HG03432 (cell line): ENCODE results near the gene PLEKHG3.

ENCODE experiments used
- ATAC-seq: cut with Tn5 transposase; IDR thresholded peaks from one replicate; pipeline ENCODE4 v1.9.1; 2021; ENCODE audit warnings: mild to moderate bottlenecking, moderate library complexity; ENCODE audit not compliant: unreplicated experiment

The PLEKHG3 gene

GRCh38 chr14:64779472-64779871, 75.2 kb downstream of the PLEKHG3 start:
- ATAC-seq: no peak

DNA sequence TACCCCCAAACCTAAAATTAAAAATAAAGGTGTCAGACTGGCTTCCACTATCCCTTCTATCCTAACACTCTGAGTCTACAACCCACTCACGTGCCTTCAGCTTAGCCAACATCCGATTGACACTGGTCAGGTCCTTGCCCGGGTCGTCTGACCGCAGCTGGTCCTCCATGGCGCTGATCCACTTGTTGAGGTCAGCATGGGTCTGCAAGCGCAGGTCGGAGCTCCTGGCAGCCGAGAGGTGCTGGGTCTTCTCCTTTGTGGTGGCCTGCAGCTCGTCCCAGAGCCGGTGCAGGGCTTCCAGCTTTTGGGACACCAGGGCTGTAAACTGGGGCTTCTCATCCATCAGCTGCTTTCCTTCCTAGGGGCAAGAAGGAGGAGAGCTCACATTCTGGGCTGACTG, 78.0 kb downstream of the PLEKHG3 start:
- ATAC-seq: no peak

GRCh38 chr14:64784006-64784405, 79.8 kb downstream of the PLEKHG3 start:
- no peak for ATAC-seq

DNA sequence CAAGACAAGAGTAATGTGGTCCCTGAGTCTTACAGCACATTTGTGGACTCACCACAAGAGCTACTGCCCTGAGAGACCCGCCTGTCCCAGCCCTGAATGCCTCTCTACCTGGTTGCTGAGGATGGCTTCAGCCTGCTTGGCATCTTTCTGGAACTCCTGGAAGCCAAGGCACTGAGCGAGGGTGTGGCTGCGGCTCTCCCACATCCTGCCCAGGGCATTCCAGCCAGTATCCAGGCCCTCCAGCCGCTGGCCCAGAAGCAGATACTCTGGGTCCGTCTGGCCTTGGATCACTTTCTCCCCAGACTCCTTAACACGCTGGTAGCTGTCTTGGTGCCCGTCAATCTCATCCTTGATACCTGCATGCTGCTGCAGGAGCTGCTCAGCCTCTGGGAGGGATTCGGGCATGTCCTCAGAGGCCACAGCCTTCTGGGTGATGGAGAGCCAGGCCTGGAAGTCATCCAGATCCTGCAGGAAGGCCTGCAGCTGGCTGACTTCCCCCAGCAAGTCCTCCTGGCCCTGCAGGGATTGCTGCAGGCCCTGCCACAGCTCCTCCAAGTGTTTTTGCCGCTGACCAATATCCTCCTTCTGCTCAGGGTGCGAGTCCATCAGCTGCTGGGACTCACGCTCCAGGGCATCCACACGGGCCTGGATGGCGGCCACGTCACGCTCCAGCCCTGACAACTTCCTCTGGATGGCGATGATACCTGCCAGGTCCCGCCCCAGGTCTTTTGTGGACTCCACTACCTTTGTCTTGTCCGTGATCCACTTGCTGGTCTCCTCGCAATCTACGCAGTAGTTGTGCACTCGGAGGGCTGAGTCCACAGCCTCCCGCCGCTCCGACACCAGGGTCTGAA, 82.3 kb downstream of the PLEKHG3 start:
- ATAC-seq: no peak

DNA sequence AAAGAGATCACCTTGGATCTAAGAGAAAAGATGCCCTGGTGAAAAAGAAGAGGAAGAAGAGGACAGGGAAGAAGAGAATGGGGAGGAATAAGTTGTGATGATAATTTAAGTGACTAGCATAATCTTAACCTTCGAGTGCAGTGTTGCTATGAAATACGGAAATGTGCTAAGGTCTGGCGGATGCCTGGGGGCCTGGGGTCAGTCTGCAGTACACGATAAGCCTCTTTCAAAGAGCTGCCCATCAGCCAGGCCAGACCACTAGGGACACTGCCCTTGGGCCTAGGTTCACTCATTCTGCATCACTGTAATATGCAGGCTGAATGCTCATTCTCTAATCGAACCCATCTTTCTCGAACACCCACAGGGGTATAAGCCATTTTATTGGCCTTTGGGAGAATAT, 83.4 kb downstream of the PLEKHG3 start:
- ATAC-seq: no peak

DNA sequence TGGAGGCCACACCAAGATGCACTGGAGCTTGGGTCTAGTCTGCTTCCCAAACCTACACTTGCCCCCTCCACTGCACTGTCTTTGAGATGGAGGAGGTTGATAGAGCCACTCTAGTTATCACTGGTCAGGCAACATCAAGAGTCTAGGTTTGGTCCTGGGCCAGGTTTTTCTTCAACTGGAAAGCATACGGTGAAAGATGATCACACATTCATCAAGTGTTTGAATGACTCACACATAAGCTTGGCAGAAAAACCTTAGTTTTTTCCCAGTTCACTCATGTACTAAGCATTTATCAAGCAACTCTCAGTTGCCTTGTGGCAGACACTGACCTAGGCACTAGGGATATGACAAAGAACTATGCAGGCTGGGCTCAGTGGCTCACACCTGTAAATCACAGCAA, 84.5 kb downstream of the PLEKHG3 start:
- ATAC-seq: no peak

GRCh38 chr14:64789696-64790095, 85.5 kb downstream of the PLEKHG3 start:
- no peak for ATAC-seq

GRCh38 chr14:64790478-64790877, 86.3 kb downstream of the PLEKHG3 start:
- no peak for ATAC-seq

DNA sequence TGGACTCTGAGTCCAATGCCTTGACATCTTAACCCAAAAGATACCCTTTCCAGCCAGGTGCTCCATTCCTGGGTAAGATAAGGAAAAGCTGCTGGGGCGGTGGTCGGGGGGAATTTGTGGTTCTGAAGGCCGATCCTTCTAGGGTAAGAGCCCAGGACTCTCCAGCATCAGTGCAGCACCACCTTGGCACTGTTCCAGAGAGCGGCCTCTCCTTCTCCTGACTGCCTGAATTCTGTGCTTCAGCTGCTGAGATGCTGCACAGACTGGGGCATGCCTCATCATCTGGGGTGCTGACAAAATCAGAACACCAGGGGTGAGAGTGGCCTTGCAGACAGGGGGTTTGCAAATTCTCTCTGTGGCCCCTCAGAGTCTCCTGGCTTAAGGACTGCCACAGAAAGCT, 88.0 kb downstream of the PLEKHG3 start:
- no peak for ATAC-seq

- no peak for ATAC-seq
Observed at GRCh38 chr14:64792871-64793560, 88.8 kb downstream of the PLEKHG3 start.

GRCh38 chr14:64795211-64795610, 91.0 kb downstream of the PLEKHG3 start:
- no peak for ATAC-seq

DNA sequence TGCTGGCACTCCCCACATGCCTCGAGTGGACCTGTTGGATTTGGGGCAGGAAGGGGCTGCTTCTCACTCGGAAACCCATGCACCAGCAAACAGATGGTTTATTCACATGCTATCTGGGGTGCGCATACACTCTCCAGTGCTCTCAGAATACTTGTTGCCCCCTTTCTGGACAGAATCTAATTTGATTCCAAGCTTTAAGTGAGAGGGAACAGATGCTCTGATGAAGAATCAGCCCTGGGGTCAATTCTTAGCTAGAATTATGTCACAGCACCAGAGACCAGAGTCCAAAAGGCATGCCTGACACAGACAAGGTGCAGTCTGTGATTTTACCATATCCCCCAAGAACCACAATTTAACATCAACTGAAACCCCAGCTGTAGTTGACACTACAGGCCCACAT, 91.7 kb downstream of the PLEKHG3 start:
- ATAC-seq: no peak

- ATAC-seq: no peak
Observed at GRCh38 chr14:64796369-64796768, 92.1 kb downstream of the PLEKHG3 start.

DNA sequence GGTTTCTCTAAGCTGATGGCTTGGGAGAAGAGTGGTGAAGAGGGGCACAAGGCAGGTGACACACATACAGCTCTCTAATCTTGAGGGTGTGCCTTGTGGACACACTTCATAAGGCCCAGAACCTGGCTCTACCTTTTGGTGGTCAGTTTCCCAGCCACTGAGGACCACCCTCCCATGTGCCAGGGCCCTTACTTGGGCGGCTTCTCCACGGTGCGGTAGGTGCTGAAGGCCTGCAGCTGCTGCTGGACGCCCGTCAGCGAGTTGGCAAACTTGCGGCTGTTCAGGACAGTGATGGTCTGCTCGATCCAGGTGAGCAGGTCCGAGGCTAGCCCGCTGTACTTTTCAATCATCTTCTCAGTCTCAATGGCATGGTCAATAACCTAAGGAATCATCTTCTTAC, 95.3 kb downstream of the PLEKHG3 start:
- ATAC-seq: no peak
